NAMALWA (cell line): ENCODE results near the gene STK10.
"Not testable (repeated sequence)": the region's sequence is repeated elsewhere in the genome, so short reads cannot be mapped to it uniquely, and the experiment has no call there.

Source experiments
- DNase-seq: peaks from one replicate; pipeline ENCODE4 v3.0.0-alpha.2; 2015; ENCODE audit warnings: low spot score

STK10 gene

DNA sequence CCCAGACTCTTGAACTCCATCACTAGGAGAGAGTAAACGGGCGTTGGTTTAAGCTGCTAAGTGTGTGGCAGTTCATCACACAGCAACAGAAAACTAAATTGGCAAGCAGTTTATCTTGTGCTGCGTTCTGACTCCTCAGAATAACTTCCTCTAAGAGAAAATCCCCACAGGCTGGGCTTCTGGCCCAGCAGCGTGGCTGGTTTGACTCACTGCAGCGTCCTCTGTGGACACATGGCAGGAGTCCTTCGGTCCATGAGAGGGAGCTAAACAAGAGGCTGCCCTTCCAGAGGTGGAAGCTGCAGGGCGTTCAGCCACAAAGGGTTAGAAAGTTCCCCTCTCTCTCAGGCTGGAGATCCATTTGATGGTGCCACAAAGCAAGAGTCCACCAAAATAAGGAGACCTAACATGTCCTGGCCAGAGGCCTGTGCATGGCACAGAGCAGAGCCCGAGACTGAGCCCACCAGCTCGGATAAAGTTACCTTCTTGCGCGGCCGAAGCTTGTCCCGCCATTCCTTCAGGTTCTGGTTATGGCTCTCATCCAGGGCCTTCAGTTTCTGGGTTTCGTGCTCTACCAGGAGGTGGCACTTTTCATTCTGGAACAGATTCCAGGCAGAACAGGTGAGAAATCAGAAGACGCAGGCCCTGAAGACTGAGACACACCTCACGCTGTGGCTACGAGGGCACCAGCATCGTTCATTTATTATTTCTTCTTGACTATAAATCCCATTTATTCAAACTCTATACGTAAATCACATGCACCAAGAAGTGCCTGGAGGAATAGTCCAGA, 135.4 kb downstream of the STK10 start:
- no peak for DNase-seq

DNA sequence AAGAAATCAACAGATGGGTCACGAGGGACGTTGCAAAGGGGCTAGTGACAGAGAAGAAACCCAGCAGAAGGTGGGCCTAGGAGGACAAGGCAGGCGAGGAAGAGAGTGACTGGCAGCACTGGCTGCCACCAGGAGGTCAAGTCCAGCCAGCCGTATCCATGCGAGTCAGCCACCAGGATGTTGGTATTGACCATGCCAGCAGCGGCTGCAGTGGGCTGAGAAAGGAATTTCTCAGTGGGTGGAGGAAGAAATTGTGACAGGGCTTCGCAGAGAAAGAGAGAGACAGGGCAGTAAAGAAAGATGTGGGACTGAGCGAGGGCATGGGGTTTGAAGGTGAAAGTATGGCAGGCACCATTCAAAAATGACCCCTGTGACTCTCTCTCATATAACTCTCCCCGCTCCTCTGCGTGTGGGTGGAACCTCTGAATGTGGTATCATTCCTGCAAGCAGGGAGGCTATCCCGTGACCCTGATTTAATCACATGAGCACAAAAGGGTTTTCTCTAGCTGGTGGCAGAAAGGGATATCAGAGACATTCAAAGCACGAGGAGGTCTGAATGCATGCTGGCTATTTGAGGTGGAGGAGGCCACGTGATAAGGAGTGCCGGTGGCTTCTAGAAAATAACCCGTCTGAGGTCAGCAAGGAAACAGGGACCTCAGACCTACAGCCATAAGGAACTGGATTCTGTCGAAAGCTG, 136.2 kb downstream of the STK10 start:
- DNase-seq, result no peak

DNA sequence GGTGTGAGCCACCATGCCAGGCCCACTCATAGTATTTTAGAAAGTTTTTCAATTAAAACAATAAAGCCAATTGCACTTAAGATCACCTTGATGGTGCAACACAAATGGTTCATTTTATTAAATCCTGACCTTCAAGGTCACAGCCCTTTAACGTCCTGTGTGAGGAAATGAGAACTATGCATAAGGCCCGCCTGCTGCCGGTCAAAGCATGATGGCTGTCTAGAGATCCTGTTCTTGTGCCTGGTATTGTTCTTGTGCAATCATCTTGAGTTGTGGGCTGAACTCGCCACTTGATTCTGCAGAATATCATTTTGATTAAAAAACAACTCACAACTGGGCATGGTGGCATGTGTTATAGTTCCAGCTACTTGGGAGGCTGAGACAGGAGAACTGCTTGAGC, 137.9 kb downstream of the STK10 start:
- no peak for DNase-seq

DNA sequence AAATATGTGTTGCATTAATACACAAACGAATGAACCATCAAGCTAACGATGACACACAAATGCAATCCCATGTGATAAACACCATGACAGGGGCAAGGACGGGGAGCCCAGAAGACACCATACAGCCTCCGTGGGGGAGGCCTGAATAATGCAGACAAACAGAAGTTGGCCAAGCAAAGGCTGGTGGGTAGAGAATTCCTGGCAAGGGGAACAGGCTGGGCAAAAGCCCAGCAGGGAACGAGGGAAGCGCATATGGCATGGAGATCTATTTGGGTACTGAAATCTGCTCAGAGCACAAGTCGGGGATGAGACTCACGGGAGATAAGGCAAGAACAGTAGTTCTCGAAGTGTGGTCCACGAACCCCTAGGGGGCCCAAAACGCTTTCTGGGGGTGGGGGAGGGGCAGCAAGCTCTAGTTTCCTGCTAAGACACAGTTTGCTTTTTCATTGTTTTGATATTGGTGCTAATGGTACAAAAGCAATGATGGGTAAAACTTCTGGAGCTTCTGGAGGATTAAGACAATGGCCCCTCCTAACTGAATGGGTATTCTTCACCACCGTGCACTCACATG, 138.7 kb downstream of the STK10 start:
- no peak for DNase-seq

DNA sequence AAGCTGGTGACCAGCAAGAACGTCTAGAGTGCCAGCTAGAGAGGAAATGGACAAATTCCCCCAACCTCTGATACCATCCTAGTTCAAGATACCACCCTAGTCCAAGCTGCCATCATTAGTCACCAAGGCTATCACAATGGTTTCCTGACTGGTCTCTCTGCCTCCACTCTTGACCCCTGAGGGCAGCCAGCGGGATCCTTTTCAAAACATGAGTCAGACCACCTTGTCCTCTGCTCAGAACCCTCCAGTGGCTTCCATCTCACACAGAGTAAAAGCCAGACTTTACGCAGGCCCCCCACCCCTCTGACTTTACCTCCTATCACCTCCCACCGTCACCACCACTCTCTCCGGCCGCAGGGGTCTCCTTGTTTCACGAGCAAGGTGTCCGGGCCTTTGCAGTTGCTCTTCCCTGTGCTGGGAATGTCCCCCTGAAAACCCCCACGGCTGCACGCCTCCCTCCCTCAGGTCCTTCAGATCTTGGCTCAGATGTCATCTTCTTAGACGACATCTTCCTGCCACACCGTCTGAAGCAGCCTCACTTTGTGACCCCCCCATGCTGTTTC, 139.4 kb downstream of the STK10 start:
- no peak for DNase-seq

DNA sequence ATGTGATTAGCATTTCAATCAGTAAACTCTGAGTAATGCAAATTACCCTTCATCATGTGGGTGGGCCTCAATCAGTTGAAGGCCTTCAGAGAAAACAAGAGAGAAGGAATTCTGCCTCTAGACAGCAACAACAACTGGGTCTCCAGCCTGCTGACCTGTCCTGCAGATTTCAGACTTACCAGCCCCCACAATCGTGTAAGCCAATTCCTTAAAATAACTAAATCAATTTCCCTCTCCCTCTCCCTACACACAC, 139.9 kb downstream of the STK10 start:
- no peak for DNase-seq

DNA sequence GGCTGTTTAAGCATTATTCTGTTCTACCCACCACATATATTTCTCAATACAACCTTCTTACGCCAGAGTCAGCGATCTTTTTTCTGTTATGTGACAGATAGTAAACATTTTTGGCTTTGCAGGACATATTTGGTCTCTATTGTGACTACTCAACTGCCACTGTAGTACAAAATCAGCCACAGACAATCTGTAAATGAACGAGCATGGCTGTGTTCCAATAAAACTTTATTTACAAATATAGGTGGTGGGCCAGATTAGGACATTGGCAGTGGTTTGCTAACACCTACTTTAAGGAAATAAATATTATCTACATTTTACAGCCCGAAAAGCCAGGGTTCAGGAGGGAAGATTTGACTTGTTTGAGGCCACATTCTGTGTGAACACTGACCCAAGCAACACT, 141.4 kb downstream of the STK10 start:
- DNase-seq, result no peak

DNA sequence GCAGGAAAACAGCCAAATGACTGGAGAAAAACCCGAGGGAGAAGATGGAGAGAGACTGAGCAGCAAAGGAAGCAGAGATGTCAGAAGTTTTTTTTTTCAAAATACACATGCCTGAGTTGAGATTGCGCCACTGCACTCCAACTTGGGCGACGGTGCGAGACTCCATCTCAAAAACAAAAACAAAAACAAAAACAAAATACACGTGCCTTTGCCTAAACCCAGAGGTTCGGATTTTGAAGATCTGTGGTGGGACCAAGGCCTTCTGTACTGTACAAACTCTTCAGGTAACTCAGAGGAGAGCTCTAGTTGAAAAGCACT, 142.8 kb downstream of the STK10 start:
- no peak for DNase-seq

DNA sequence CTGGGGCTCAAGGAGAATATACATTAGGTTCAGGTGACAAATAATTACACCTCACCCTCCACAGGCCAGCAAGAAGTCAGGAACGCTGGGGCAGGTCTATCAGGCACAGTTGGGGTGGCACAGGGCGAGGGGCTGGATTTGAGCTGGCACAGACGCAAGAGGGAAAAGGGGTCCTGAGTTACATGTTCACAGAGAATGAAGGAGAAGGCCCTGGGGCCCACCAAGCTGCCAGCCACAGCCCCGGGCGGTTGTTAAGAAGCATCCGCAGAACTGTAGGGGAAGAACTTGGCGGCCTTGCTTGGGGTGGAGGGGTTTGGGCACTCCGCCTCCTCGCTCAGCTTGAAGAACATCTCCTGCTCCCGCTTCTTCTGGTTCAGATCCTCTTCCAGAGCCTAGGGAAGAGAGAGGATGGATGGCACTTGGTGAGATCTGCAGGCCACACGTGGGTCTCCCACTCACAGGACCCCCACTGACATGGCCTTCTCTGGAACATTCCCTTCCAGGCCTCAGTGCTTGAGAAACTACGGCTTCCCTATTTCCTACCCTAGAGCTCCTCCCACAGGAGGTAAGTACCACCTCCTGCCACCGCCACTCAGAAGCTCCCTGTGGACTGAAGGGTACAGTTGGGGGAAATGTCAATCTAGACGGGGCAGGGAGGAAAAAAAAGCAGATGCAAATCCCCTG, 143.3 kb downstream of the STK10 start:
- peak; percentile 13 for DNase-seq

DNA sequence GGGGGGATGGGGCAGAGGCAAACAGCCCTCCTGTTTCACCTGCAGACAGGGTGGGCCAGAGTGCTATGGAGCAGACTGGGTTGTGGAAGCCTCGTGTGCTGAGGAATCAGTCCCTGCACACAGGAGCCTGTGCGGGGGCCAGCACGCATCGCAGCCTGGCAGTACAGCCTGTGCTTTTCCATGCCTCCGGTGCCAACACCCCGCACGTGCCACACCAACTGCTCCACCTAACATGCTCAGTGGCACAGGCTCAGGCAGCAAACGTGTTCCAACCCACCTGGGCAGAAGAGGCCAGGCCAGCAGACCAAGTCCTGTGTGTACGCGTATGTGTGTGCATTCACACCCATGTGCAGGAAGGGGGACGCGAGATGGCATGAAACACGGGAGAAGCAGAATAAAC, 144.2 kb downstream of the STK10 start:
- no peak for DNase-seq

DNA sequence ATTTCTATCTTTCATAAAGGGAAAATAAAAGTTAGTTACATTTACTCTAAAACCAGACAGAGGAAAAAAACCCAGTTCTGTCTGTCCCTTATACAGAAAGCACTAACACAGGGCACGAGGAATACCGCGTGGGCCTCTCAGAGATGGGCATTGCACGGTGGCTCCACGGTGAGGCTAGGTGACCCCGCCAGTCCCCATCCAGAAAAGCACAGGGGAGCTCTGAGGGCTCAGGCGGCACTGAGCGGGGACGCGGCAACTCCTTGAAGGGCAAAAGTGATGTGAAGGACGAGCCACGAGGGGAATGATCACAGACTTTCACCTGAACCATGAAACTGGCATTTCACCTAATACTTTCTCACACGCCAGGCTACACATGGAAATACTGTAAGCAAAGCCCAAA, 145.8 kb downstream of the STK10 start:
- DNase-seq, result no peak

DNA sequence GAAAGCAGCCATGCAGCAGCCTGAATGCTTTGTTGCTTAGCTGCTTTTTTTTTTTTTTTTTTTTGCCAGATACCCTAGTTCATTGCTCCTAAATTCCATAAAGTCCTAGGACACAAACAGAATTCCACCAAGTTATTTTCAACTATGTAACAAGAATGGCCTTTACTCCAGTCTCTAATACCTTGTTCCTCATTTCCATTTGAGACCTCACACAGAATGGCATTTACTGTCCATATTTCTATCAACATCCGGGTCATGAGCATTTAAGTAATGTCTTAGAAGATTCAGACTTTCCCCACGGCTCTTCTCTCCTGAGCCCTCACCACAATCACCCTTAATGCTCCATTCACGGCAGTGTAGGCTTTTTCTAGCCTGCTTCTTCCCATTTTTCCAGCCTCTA, 149.9 kb downstream of the STK10 start:
- DNase-seq, result no peak

DNA sequence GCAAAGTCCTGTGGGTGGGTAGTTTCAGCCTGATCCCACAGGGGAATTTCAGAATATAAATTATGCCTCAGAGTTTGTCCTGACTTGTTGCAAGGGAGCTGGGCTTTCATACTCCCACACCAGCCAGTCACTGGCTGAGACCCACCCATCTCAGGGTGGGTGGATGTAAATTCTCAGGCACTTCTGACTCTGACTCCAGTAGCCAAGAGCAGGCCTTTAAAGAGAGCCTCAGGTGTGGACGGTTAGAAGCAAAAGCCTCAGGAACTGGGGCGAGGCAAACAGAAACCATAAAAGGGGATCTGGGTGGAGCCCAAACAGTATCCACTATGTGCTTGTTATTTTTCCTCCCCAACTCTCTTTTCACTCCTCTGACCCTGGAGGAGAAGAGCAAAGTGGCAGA, 153.0 kb downstream of the STK10 start:
- DNase-seq, result no peak

DNA sequence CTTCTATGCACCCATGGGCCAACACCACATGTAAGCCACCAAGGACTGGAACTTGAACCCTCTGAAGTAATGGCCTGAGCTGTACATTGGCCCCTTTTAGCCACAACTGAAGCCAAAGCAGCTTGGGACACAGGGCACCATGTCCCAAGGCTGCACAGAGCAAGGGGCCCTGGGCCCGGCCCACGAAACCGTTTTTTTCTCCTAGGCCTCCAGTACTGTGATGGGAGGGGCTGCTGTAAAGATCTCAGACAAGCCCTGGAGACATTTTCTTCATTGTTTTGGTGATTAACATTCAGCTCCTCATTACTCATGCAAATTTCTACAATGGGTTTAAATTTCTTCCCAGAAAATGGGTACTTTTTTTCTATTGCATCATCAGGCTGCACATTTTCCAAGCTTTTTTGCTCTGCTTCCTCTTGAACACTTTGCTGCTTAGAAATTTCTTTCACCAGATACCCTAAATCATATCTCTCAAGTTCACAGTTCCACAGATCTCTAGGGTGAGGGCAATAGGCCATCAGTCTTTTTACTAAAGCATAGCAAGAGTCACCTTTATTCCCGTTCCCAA, 156.0 kb downstream of the STK10 start:
- DNase-seq, result no peak

DNA sequence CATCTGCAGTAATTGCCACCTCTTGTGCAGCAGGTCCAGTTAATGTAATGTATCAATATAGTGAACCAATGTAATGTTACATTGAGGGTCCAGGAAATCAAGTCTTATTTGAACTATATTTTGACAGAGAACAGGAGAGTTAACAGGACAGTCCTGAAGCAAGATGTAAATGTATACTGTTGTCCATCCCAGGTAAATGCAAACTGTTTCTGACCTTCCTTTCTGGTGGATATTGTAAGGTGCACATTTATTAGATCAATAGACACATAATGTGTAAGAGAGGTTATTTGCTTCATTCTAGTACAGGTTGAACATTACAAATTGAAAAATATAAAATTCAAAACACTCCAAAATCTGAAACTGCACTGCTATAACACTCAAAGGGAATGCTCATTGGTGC, 158.1 kb downstream of the STK10 start:
- DNase-seq, result no peak

DNA sequence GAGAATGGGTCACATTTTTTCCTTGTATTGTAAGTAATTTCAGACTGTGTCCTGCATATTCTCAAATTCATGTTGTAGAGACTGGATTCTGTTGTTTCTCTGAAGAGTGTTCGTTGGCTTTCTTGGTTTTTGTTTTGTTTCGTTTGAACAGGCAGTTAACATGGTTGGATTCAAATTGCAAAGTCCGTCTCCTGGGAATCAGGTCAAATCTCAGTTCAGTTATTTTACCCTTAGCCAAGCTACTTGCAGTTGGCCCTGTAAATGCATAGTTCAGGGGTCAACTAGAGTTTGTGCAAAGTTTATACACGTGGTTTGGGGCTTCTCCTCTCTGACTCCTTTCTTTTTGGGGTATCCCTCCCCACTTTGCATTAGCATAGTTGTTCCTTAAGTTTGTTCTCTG, 159.9 kb downstream of the STK10 start:
- DNase-seq, result no peak

DNA sequence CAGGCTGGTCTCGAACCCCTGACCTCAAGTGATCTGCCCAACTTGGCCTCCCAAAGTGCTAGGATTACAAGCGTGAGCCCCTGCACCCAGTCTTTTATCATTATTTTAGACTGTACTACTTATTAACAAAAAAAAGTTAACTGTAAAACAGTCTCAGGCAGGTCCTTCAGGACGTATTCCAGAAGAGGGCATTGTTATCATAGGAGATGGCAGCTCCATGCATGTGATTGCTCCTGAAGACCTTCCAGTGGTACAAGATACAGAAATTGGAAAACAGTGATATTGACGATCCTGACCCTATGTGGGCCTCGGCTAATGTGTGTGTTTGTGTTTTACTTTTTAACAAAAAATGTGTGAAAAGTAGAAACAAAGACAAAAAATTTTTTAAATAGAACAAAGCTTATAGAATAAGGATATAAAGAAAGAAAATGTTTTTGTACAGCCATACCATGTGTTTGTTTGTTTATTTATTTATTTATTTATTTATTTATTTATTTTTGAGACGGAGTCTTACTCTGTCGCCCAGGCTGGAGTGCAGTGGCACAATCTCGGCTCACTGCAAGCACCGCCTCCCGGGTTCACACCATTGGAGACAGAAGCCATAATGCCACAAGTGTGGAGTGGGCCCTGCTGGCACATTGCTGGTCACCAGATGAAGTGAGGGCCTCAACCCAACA, 167.8 kb downstream of the STK10 start:
- not testable (repeated sequence) for DNase-seq

DNA sequence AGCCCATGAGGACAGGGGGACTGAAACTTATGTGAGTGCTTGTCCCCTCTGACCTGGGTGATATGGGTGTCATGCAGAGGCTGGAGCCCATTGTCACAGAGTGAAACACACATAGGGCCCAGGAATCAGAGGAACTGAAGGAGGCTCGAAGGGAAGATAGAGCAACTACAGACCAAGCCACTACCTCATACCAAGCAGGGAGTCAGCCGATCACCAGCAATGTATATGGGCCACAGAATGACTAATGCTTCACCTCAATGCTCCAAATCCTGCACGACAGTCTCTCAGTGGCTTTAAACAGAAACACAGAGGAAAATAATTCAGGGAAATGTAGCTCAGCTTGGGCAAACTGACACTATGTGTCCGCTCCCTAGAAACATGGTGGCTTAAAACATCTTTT, 172.7 kb downstream of the STK10 start:
- no peak for DNase-seq

DNA sequence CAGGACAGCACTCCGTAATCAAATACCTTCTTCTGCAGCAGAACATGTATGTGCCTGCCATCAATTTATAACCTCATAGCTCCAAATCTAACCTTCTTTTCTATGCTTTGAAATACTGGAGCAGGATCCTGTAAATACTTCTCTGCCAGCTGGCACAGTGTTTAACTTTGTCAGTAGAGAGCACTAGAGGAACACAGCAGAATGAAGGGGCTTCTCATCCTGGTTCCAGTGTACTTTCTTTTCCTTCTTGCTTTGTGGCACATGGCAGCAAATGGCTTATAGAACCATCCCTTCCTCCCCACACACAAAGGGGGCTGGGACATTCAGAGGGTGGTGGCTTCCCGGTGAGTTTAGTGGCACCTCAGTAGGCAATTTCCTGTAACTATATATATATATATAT, 177.7 kb downstream of the STK10 start:
- peak; percentile 17 for DNase-seq

DNA sequence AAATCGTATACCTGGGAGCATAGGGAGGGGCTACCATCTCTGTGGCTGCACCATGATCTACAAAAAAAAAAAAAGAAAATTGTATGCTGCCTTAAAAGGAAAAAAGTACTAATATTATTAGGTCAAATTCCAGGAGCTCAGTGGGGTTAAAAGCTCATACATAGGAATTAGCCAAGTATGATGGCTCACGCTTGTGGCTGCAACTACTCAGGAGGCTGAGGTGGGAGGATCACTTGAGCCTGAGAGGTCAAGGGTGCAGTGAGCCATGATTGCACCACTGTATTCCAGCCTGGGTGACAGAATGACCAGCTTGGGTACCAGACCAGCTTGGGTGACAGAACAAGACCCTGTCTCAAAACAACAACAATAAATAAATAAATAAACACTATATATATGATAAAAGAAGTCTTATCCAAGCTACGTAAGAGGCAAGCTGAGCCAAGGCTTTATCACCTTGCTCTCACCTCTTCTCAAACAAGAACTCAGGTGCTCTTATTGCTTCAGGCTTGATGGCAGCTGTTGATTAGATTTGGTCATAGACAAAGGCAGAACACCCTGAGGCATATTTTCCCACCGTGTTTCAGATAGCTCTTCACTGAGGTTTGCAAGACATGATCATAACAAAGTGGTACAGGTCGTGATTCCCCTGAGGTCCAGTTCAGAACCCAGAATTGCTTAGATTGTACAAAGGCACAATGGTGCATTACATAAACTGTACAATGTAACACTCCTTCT, 178.3 kb downstream of the STK10 start:
- no peak for DNase-seq

DNA sequence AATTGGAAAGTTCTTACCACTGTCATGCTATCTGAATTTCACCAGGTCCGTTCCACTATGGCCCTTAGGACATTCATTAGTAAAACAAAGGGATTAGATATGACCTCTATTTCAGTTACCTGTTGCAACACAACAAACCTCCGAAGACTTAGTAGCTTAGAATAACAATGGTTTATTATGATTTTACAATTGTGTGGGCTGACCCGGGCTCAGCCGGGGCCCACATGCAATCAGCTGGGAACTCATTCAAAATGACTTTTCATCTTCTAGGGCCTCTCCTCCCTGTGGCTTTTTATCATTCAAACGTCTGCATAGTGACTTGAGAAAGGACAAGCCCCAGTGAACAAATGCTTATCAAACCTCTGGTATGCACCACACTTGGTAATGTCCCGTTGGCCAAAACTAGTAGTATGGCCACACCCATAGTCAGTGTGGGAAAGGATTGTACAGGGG, 179.3 kb downstream of the STK10 start:
- no peak for DNase-seq
